ENCODE measurements around the gene ZNF692.

Gene ZNF692

GRCh38 chr1:248823517-248824001 lies 35.3 kb downstream of the ZNF692 start:
- DNase-seq (ENCODE audit: low read depth): peak; percentile 91
- in situ Hi-C loops (cut with HindIII; ENCODE audit: low sequenced_read_pairs): no loop called here
- H3K4me3 ChIP-seq (ENCODE audit: low read depth, low read length): peak overlapping the region; percentile 31
- no peak for TF ChIP-seq CTCF (IDR thresholded peaks at IDR 0.05; ENCODE audit: low read depth, low read length, missing control alignments)

- in situ Hi-C loops (cut with HindIII; ENCODE audit: low sequenced_read_pairs): no loop called here
- no peak for TF ChIP-seq CTCF (IDR thresholded peaks at IDR 0.05; ENCODE audit: low read depth, low read length, missing control alignments)
- no peak for DNase-seq (ENCODE audit: low read depth)
- H3K4me3 ChIP-seq (ENCODE audit: low read depth, low read length): peak overlapping the region; percentile 31
These were observed 36.5 kb downstream of the ZNF692 start for GRCh38 chr1:248822148-248823032.

- TF ChIP-seq CTCF (IDR thresholded peaks at IDR 0.05; ENCODE audit: low read depth, low read length, missing control alignments): no peak
- no peak overlapping the region for H3K4me3 ChIP-seq (ENCODE audit: low read depth, low read length)
- in situ Hi-C loops (cut with HindIII; ENCODE audit: low sequenced_read_pairs): no loop called here
- no peak for DNase-seq (ENCODE audit: low read depth)
These were observed 37.2 kb downstream of the ZNF692 start for GRCh38 chr1:248821641-248822040.

GRCh38 chr1:248821101-248821500 lies 37.8 kb downstream of the ZNF692 start:
- peak; percentile 27 for DNase-seq (ENCODE audit: low read depth)
- no peak for TF ChIP-seq CTCF (IDR thresholded peaks at IDR 0.05; ENCODE audit: low read depth, low read length, missing control alignments)
- in situ Hi-C loops (cut with HindIII; ENCODE audit: low sequenced_read_pairs): no loop called here
- no peak overlapping the region for H3K4me3 ChIP-seq (ENCODE audit: low read depth, low read length)

GRCh38 chr1:248820041-248820585 lies 38.8 kb downstream of the ZNF692 start:
- TF ChIP-seq CTCF (IDR thresholded peaks at IDR 0.05; ENCODE audit: low read depth, low read length, missing control alignments): no peak
- DNase-seq (ENCODE audit: low read depth): no peak
- H3K4me3 ChIP-seq (ENCODE audit: low read depth, low read length): no peak overlapping the region
- in situ Hi-C loops (cut with HindIII; ENCODE audit: low sequenced_read_pairs): no loop called here

- H3K4me3 ChIP-seq (ENCODE audit: low read depth, low read length): no peak overlapping the region
- no peak for DNase-seq (ENCODE audit: low read depth)
- TF ChIP-seq CTCF (IDR thresholded peaks at IDR 0.05; ENCODE audit: low read depth, low read length, missing control alignments): no peak
- in situ Hi-C loops (cut with HindIII; ENCODE audit: low sequenced_read_pairs): no loop called here
These were observed 40.1 kb downstream of the ZNF692 start for GRCh38 chr1:248818505-248819374.
